DOHH2 (cell line): ENCODE results near the gene ANKRD16.

Experiments used
- EZH2phosphoT487 ChIP-seq: fragments of 200-600 bp; sonication (generic); IDR thresholded peaks from 2 replicates; pipeline ENCODE4 v1.6.1; 2017; ENCODE audit warnings: borderline replicate concordance, mild to moderate bottlenecking, antibody characterized with exemption, low read length, moderate library complexity, mixed read lengths
- TF ChIP-seq, protein P1 (sequence below): fragments of 200-600 bp; sonication (generic); IDR thresholded peaks from one replicate; pipeline ENCODE4 v1.5.1; 2014; ENCODE audit warnings: antibody characterized with exemption, mild to moderate bottlenecking, low read depth, low read length; ENCODE audit not compliant: poor library complexity, severe bottlenecking

DNA sequence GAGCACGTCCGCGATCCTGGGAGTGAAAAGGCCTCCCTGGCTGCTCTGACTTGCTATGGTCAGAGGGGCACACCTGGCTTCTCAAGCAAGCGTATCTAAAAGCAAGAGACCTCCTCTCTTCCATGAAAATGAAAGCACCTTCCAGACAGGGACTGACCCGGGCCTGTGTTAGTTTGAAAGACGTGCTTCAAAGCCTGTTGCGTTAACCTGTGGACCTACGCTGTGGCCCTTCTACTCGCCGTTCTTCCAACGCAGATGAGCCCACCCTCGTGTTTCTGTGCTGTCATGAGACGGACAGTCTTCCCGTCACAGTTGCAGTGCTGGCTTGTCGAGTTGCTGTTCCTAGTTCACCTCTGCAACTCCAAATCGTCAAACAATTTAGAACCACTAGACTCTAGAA lies 61.0 kb downstream of the ANKRD16 start:
- TF ChIP-seq, protein P1, sequence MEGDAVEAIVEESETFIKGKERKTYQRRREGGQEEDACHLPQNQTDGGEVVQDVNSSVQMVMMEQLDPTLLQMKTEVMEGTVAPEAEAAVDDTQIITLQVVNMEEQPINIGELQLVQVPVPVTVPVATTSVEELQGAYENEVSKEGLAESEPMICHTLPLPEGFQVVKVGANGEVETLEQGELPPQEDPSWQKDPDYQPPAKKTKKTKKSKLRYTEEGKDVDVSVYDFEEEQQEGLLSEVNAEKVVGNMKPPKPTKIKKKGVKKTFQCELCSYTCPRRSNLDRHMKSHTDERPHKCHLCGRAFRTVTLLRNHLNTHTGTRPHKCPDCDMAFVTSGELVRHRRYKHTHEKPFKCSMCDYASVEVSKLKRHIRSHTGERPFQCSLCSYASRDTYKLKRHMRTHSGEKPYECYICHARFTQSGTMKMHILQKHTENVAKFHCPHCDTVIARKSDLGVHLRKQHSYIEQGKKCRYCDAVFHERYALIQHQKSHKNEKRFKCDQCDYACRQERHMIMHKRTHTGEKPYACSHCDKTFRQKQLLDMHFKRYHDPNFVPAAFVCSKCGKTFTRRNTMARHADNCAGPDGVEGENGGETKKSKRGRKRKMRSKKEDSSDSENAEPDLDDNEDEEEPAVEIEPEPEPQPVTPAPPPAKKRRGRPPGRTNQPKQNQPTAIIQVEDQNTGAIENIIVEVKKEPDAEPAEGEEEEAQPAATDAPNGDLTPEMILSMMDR = no peak
- no peak for TF ChIP-seq EZH2phosphoT487
